Stimulated activated CD4-positive, alpha-beta T cell treated with anti-CD3 and anti-CD28 coated beads, Interleukin-1b, Interleukin-23, amount 100 ng/mL, for 48 hours (primary cell): ENCODE data around the gene CTNNA1.

Experiments
- DNase-seq: peaks from one replicate; pipeline ENCODE4 v3.0.0-alpha.2; 2020

Gene CTNNA1

DNA sequence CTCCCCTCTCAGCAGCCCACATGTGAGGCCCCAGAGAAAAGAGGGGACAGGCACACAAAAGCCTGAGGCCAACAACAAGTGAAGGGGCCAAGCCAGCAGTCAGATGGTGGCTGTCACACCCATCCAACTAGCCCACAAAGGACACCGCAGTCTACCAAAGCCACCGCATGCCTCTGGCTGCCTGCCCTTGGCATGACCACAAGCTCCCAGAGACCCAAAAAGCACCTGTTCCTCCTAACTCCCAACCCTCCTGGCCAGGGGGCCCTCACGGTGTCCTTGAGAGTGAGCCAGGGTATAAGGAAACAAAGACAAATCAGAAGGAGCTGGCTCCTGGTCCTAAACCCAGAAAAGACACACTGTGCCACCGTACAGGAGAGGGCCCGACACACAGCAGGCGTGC lies 199.7 kb downstream of the CTNNA1 start:
- DNase-seq = no peak

- DNase-seq = no peak
Measured at GRCh38 chr5:138953387-138954256, 200.4 kb downstream of the CTNNA1 start.

- no peak for DNase-seq
Measured at GRCh38 chr5:138954257-138955012, 201.2 kb downstream of the CTNNA1 start.

DNA sequence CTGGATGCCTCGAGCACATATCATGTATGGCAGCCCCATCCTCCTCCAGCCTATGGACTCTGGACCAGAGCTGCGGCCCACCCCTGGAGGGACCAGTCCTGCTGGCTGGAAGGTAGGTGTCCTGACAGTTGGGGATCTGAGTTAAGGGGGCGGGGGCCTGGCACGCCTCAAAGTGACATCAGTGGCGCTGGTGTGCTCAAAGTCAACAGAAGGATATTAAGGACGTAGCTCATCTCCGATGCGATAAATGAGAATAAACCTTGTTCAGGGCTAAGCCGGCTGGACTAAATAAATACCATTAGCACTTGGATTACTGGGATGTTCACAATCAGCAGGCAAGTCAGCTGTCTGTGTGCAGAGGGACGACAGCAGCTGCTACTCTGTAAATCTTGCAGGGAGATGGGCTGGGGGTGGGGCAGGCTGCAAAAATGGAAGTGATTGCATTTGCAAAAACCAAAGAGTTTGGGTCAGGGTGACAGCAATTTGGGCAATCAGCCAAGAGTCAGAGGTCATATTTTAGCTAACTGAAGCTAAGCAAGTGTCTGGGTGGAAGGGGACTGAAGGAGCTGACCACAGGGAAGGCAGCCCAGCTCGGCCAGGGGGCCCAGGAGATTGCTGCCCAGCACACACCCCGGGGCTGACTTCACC lies 201.9 kb downstream of the CTNNA1 start:
- no peak for DNase-seq

DNA sequence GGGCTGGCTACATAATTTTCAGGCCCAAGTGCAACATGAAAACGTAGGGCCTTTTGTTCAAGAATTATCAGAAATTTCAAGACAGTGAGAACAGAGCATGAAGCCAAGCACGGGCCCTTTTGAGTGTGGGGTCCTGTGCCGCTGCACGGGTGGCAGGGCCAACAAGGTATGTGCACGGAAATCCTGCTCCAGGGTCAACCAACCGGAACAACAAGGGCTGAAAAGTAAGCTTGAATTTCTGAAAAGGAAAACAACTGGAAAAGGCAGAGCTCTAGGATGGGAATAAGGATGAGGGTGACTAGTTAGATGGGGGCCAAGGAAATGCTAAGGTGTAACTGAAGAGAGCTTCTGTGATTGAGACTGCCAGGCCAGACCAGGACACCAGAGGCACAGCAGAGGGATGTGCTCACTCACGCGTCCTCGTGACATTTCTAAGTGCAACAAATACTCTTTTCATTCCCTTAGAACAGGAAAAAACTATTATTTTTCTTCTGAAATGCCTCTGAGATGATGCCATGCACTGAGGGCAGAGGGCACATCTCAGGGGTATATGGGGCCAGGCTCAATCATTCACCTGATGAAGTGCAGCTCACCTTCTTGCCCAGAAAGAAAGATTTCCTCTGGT lies 202.6 kb downstream of the CTNNA1 start:
- DNase-seq = no peak

- no peak for DNase-seq
Measured at GRCh38 chr5:138956801-138957200, 203.6 kb downstream of the CTNNA1 start.

DNA sequence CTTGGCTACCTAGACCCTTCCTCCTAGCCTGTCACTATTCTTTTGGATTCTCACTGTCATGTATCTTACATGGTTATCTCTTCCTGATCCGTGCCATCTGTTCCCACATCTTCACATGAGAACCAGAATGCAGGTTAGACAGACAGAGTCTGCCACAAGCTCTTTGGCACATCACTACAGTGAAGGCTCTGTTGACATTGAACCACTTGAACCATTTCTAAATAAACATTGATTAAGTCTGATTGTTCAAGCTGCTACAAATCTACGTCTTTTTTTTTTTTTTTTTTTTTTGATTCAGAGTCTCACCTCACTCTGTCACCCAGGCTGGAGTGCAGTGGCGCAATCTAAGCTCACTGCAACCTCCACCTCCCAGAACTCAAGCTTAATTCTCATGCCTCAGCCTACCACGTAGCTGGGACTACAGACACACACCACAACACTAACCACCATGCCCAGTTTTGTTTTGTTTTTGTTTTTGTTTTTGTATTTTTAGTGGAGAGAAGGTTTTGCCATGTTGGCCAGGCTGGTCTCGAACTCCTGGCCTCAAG lies 207.0 kb downstream of the CTNNA1 start:
- no peak for DNase-seq

DNA sequence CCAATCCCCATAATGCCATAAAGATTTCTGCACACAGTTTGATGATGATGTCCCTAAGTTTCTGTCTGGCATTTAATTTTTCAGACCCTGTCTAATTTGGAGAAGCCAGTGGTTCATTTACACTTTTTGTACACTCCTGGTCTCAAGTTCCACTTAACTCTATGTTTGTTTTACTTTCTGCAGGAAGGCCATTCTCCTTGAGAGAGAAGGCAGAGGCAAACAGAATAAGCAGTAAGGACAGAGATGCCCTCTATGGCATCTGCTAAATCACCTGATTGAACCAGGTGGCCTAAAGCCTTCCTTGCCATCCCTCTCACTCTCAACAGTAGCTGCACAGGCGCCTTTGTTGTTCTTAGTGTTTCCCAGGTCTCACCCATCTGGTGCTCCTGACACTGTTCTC lies 208.0 kb downstream of the CTNNA1 start:
- DNase-seq = no peak

GRCh38 chr5:138961729-138962128 lies 208.5 kb downstream of the CTNNA1 start:
- DNase-seq = no peak

- DNase-seq = no peak
Measured at GRCh38 chr5:138962614-138963370, 209.6 kb downstream of the CTNNA1 start.

- DNase-seq = no peak
Measured at GRCh38 chr5:138963763-138964371, 210.6 kb downstream of the CTNNA1 start.

DNA sequence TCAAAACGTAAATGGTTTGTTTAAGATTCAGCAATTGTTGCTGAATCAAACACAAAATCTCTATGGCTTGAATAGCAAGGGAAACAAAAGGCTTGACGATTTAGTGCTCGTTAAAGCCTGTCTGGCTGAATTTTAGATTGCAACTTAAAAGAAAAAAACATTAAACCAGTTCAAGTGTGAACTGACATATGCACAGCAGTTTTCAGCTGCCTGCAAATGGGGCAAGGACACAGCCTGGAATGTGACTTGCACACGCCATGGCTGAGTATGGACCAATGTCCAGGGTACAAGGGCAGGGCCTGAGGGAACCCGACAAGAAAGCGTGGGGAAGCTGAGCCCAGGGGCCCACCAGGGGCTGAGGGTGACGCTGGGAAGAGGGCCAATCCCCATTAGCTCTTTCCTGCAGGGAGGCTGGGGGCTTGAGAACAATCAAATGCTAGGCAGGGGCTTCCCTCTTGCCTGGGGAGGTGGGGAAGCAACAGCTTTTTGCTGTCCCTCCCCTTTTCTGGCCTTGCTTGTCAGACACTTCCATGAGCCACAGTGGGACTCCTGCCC lies 211.5 kb downstream of the CTNNA1 start:
- DNase-seq = no peak

DNA sequence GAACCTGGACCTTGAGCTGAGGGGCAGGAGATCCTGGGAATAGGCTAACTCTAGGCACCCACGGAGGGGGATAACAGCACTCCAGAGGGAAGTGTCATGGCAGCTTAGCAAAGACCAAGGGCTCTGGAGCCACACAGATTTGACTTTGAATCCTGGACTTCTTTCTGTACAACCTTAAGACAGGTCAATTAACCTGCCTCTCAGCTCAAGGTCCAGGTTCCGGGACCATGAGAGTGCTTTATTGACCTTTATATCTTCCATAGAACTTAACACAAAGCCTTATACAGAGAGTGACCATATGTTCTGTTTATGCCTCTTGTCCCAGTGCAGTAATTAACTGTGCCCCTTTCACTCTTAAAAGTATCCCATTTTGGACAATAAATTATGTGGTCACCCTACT lies 212.4 kb downstream of the CTNNA1 start:
- DNase-seq = no peak

DNA sequence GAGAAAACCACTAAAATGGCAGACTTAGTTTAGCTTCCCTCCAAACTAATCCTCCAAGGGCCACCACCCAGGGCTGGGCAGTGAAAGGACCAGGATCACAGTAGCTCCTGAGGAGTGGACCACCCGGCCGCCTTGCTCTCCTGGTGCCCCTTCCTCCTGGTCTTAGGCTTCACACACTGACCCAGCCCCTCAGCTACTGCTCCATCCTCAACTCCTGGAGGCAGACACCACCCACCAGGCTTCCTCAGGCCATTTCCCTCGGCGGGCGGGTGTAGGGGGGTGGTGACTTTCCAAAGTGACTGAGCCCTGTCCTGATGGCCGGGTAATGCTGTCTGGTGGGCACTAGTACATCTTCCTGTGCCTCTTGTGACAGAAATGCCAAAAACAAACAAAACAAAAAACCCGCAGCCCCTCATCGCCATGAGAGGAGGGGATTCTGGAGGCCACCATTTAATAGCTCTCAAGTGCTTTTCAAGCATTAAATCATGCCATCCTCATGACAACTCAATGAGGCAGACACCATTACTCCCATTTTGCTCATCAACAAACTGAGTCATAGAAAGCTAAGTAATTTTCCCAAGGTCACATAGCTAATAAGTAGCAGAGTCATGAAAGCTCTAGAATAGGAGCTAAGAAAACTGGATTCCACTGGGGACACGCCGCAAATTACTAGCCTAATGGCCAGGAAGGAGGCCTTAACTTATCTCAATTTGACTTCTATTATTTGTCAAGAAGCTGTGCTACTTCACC lies 213.2 kb downstream of the CTNNA1 start:
- no peak for DNase-seq

DNA sequence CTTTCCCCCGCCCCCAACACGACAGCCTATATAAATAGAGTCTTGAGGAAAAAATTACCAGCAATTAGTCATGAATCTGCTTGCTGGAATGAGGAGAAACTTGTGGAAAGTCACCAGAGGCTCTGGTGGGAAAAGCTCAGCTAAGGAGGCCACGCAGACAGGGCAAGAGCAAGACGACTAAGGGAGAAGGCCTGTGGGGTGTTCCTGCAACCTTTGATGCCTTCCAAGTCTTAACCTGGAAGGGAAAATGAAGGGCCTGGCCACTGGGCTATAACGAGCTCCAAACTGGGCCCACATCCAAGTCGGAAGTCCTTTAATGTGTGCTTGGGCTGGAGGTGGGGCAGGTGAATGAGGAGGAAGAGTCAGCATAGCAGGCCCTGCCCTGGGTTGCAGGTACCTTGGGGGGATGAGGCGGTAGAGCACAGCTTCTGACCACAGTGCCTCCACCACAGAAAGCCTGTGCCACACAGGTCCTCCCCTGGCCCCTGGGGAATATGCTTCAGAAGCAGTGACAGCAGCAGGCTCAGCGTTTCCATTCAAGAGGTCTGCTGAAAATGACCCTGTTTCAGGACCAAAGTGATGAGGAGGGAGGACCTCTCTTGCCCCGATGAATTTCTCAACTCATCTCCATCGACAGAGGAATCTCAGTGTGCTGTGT lies 214.7 kb downstream of the CTNNA1 start:
- DNase-seq = no peak

DNA sequence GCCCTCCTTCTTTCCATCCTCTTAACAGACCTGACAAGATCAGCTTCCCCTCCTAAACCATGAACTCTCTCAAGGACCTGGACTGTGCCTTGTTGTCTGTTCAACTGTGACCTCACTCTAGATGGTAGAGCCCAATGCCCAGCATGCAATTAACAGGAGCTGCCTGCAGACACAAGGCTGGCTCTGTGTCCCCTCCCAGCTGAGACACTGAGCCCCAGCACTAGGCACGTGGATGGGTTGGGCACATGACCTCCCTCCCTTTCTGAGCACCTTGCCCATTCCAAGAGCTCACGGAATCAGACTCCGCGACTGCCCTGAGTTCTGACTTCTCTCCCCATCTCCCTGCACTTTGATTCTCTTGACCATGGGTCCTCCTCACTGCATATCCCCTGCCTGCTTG lies 215.4 kb downstream of the CTNNA1 start:
- no peak for DNase-seq

GRCh38 chr5:138969323-138970002 lies 216.2 kb downstream of the CTNNA1 start:
- no peak for DNase-seq

GRCh38 chr5:138972230-138972629 lies 219.0 kb downstream of the CTNNA1 start:
- no peak for DNase-seq

- no peak for DNase-seq
Measured at GRCh38 chr5:138972836-138973235, 219.6 kb downstream of the CTNNA1 start.
